Peyer's patch (tissue), 4 donors: ENCODE data around the gene PINLYP.

Experiments used
- POLR2A ChIP-seq, 2 donors: fragments of 450-650 bp; IDR thresholded peaks; one replicate each; pipeline ENCODE4 v1.5.1; 2017; ENCODE audit warnings: antibody characterized with exemption in 2 of 2, mild to moderate bottlenecking in 2 of 2, moderate library complexity in 2 of 2
- TF ChIP-seq, protein P1 (sequence below), 6 experiments: fragments of 450-650 bp in 4 of 6; fragments of 200-600 bp in 2 of 6; sonication (generic) in 1 of 6; IDR thresholded peaks; one replicate each; pipeline ENCODE4 v1.5.1; 2017 to 2019; ENCODE audit warnings: antibody characterized with exemption in 6 of 6, mild to moderate bottlenecking in 3 of 6, moderate library complexity in 1 of 6

DNA sequence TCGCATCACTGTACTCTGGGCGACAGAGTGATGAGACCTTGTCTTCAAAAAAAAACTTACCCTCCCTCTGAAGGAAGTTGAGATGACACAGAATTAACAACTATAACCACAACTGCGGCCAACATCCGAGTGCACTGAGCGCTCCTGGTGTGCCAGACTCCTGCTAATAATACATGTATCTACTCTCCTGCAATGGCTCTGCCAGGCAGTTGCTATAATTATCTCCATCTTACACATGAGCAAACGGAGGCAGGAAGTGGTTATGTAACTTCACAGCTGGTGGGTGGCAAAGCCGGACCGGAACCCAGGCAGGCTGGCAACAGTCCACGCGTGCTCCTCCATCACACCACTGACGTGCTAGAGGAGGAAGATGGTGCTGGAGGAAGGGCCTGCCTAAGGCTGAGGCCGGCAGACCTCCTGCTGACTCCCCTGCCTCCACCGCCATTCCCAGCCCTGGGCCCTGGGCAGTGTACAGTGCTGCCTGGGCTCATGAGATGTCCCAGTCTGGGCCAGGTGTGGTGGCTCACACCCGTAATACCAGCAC is 12.8 kb upstream of the PINLYP start:
- TF ChIP-seq, protein P1, sequence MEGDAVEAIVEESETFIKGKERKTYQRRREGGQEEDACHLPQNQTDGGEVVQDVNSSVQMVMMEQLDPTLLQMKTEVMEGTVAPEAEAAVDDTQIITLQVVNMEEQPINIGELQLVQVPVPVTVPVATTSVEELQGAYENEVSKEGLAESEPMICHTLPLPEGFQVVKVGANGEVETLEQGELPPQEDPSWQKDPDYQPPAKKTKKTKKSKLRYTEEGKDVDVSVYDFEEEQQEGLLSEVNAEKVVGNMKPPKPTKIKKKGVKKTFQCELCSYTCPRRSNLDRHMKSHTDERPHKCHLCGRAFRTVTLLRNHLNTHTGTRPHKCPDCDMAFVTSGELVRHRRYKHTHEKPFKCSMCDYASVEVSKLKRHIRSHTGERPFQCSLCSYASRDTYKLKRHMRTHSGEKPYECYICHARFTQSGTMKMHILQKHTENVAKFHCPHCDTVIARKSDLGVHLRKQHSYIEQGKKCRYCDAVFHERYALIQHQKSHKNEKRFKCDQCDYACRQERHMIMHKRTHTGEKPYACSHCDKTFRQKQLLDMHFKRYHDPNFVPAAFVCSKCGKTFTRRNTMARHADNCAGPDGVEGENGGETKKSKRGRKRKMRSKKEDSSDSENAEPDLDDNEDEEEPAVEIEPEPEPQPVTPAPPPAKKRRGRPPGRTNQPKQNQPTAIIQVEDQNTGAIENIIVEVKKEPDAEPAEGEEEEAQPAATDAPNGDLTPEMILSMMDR (IDR thresholded peaks at IDR 0.05): no peak
- no peak for TF ChIP-seq POLR2A (IDR thresholded peaks at IDR 0.05)
